Measurements from ENCODE around the gene PLSCR2. TPM values are rescaled to one million over a fixed set of nuclear protein-coding genes. Genes with fewer than 3 reads are reported as not detected.
"Not testable (repeated sequence)": the region's sequence is repeated elsewhere in the genome, so short reads cannot be mapped to it uniquely, and the experiment has no call there.

Gene PLSCR2
- total and polyA plus RNA-seq, 12 donors: not detected

GRCh38 chr3:146493221-146493620 lies 23.9 kb upstream of the PLSCR2 start:
- Histone ChIP-seq H3K36me3 (no peaks in the 10 kb centered on the region), H3K27me3 (no peaks in the 10 kb centered on the region), H3K27ac (no peak overlapping the region), H3K4me3 (no peak overlapping the region), H3K9me3 (peaks cover 0 to 38% (median 3%) of the 10 kb centered on the region in 11 donors), H3K4me1 (no peaks in the 10 kb centered on the region)
- ATAC-seq: no peak
- TF ChIP-seq, protein P1, sequence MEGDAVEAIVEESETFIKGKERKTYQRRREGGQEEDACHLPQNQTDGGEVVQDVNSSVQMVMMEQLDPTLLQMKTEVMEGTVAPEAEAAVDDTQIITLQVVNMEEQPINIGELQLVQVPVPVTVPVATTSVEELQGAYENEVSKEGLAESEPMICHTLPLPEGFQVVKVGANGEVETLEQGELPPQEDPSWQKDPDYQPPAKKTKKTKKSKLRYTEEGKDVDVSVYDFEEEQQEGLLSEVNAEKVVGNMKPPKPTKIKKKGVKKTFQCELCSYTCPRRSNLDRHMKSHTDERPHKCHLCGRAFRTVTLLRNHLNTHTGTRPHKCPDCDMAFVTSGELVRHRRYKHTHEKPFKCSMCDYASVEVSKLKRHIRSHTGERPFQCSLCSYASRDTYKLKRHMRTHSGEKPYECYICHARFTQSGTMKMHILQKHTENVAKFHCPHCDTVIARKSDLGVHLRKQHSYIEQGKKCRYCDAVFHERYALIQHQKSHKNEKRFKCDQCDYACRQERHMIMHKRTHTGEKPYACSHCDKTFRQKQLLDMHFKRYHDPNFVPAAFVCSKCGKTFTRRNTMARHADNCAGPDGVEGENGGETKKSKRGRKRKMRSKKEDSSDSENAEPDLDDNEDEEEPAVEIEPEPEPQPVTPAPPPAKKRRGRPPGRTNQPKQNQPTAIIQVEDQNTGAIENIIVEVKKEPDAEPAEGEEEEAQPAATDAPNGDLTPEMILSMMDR (IDR thresholded peaks at IDR 0.05): no peak
- no peak for DNase-seq
- intact Hi-C loops (cut with DNase I): no loop called here
- 86 to 93% methylated on average over 2 of the region's 2 CpGs for WGBS, 2 donors

DNA sequence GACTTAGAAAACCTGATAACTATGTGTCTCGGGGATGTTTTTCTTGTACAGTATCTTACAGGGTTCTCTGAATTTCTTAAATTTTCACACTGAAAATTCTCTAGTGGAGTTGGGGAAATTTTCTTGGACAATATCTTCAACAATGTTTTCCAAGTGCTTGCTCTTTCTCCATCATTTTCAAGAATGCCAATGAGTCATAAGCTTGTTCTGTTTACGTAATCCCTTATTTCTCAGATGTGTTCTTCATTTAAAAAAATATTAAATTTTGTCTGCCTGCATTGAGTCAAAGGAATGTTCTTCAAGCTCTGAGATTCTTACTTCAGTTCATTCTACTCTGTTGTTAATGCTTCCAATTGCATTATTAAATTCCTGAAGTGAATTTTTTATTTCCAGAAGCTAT lies 21.9 kb upstream of the PLSCR2 start:
- H3K27me3 ChIP-seq: no peaks in the 10 kb centered on the region
- H3K9me3 ChIP-seq: peaks cover 0 to 56% (median 3%) of the 10 kb centered on the region in 11 donors
- ATAC-seq (no peak), DNase-seq (no peak)
- TF ChIP-seq, protein P1 (IDR thresholded peaks at IDR 0.05): no peak
- intact Hi-C loops (cut with DNase I): no loop called here
- 49 to 75% methylated on average over 2 of the region's 2 CpGs for WGBS, 2 donors
- no peaks in the 10 kb centered on the region for H3K36me3 ChIP-seq
- H3K27ac ChIP-seq: no peak overlapping the region
- no peaks in the 10 kb centered on the region for H3K4me1 ChIP-seq
- no peak overlapping the region for H3K4me3 ChIP-seq

GRCh38 chr3:146485297-146485696 lies 15.9 kb upstream of the PLSCR2 start:
- no peaks in the 10 kb centered on the region for H3K36me3 ChIP-seq
- intact Hi-C loops (cut with DNase I): no loop called here
- no peak overlapping the region for H3K4me3 ChIP-seq
- ATAC-seq: no peak
- no peak for DNase-seq
- TF ChIP-seq, protein P1 (IDR thresholded peaks at IDR 0.05): no peak
- H3K9me3 ChIP-seq: peaks cover 0 to 72% (median 3%) of the 10 kb centered on the region in 11 donors
- no peaks in the 10 kb centered on the region for H3K4me1 ChIP-seq
- no peak overlapping the region for H3K27ac ChIP-seq
- no peaks in the 10 kb centered on the region for H3K27me3 ChIP-seq

DNA sequence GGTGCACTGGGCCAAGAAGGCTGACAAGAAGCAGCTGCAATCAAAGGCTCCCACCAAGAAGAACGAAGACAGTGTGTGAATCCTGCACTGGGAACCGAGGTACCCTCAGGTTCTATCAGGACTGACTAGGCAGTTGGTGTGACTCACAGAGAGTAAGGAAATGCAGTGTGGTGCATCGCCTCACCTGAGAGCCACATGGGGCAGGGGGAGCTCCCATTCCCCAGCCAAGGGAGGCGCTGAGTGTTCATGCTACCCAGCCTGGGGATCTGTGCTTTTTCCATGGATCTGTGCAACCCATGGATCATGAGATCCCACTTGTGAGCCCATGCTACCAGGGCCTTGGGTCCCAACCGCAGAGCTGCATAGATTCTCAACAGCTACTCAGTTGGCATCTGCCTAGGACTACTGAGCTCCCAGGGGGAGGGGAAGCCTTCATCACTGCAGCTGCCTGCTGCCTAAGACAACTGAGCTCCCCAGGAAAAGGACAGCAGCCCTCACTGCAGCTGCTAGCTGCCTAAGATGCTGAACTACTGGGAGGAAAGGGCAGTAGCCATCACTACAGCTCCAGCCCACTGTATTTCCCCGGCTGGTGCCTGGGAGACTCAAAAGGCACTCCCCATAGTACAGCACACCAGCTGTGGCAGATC lies 6.9 kb upstream of the PLSCR2 start:
- TF ChIP-seq, protein P1 (IDR thresholded peaks at IDR 0.05): no peak
- intact Hi-C loops (cut with DNase I): no loop called here

GRCh38 chr3:146474976-146475375 lies 5.6 kb upstream of the PLSCR2 start:
- intact Hi-C loops (cut with DNase I); H3K36me3 ChIP-seq; H3K4me3 ChIP-seq; H3K27ac ChIP-seq; DNase-seq; ATAC-seq; H3K4me1 ChIP-seq: not testable (repeated sequence)
- WGBS, 2 donors: 94 to 95% methylated on average over 2 of the region's 2 CpGs
- peaks cover 0 to 11% (median 0%) of the 10 kb centered on the region in 7 donors for H3K27me3 ChIP-seq
- peaks cover 0 to 12% (median 0%) of the 10 kb centered on the region in 11 donors for H3K9me3 ChIP-seq

More for the DNA sequence above, 6.9 kb upstream of the PLSCR2 start:
- H3K4me1 ChIP-seq: no peaks in the 10 kb centered on the region
- peaks cover 0 to 17% (median 0%) of the 10 kb centered on the region in 11 donors for H3K9me3 ChIP-seq
- no peaks in the 10 kb centered on the region for H3K36me3 ChIP-seq
- H3K27ac ChIP-seq: no peak overlapping the region
- no peak overlapping the region for H3K4me3 ChIP-seq
- ATAC-seq (no peak), DNase-seq (no peak)
- 88 to 91% methylated on average over 6 of the region's 6 CpGs for WGBS, 2 donors
- H3K27me3 ChIP-seq: peaks cover 0 to 11% (median 0%) of the 10 kb centered on the region in 7 donors

Data from heart right ventricle (tissue), 16 donors.